H9 (cell line): Measurements from ENCODE around the gene RGP1. TPM values are rescaled to one million over a fixed set of nuclear protein-coding genes. Genes with fewer than 3 reads are reported as not detected.
A peak's percentile ranks its signal among the peaks of the same experiment; 100 is the strongest.

Source experiments
- DNase-seq: peaks from one replicate; pipeline ENCODE4 v3.0.0-alpha.2; 2017
- H2AFZ ChIP-seq: one replicate; pipeline ENCODE4 v1.6.1; 2013; ENCODE audit warnings: mild to moderate bottlenecking, low read length, control low read depth, moderate library complexity
- H2AK5ac ChIP-seq: 2 replicates; pipeline ENCODE4 v1.6.1; 2013; ENCODE audit warnings: low read length, control low read depth, mixed read lengths; ENCODE audit not compliant: insufficient read length
- H2BK120ac ChIP-seq: one replicate; pipeline ENCODE4 v1.6.1; 2013; ENCODE audit warnings: low read depth, mild to moderate bottlenecking, low read length, control low read depth, inconsistent platforms; ENCODE audit not compliant: poor library complexity, severe bottlenecking
- H2BK12ac ChIP-seq: 2 replicates; pipeline ENCODE4 v1.6.1; 2013; ENCODE audit warnings: low read length, control low read depth, mixed read lengths, low read depth; ENCODE audit not compliant: insufficient read length
- H2BK15ac ChIP-seq: 2 replicates; pipeline ENCODE4 v1.6.1; 2013; ENCODE audit warnings: low read depth, low read length, control low read depth
- H2BK20ac ChIP-seq: one replicate; pipeline ENCODE4 v1.6.1; 2013; ENCODE audit warnings: low read depth, mild to moderate bottlenecking, low read length, control low read depth, inconsistent platforms; ENCODE audit not compliant: poor library complexity, severe bottlenecking
- H2BK5ac ChIP-seq: 2 replicates; pipeline ENCODE4 v1.6.1; 2013; ENCODE audit warnings: low read length, control low read depth, mixed read lengths; ENCODE audit not compliant: insufficient read length
- H3K14ac ChIP-seq: 2 replicates; pipeline ENCODE4 v1.6.1; 2013; ENCODE audit warnings: low read length, control low read depth; ENCODE audit not compliant: insufficient read depth
- H3K18ac ChIP-seq: 2 replicates; pipeline ENCODE4 v1.6.1; 2013; ENCODE audit warnings: low read depth, mild to moderate bottlenecking, mixed read lengths, low read length, control low read depth; ENCODE audit not compliant: insufficient read length
- H3K23ac ChIP-seq: 2 replicates; pipeline ENCODE4 v1.6.1; 2013; ENCODE audit warnings: low read length, control low read depth, mixed read lengths, low read depth; ENCODE audit not compliant: insufficient read length
- H3K23me2 ChIP-seq: 2 replicates; pipeline ENCODE4 v1.6.1; 2013; ENCODE audit warnings: low read depth, mild to moderate bottlenecking, mixed read lengths, low read length, control low read depth; ENCODE audit not compliant: insufficient read length, poor library complexity, severe bottlenecking
- H3K27ac ChIP-seq: 2 replicates; pipeline ENCODE4 v1.5.1; 2013; ENCODE audit warnings: low read length, control low read depth, mixed read lengths, low read depth; ENCODE audit not compliant: insufficient read length
- H3K27me3 ChIP-seq: 2 replicates; pipeline ENCODE4 v1.6.1; 2013; ENCODE audit warnings: low read length, control low read depth, inconsistent platforms; ENCODE audit not compliant: insufficient read depth
- H3K4ac ChIP-seq: 2 replicates; pipeline ENCODE4 v1.6.1; 2013; ENCODE audit warnings: low read depth, mild to moderate bottlenecking, control low read depth, inconsistent platforms, low read length, moderate library complexity
- H3K4me1 ChIP-seq: 2 replicates; pipeline ENCODE4 v1.6.1; 2013; ENCODE audit warnings: low read length, control low read depth, inconsistent platforms; ENCODE audit not compliant: insufficient read depth
- H3K4me2 ChIP-seq: 2 replicates; pipeline ENCODE4 v1.6.1; 2013; ENCODE audit warnings: low read length, control low read depth, mixed read lengths; ENCODE audit not compliant: insufficient read length, insufficient read depth
- H3K56ac ChIP-seq: 2 replicates; pipeline ENCODE4 v1.6.1; 2013; ENCODE audit warnings: low read depth, mild to moderate bottlenecking, mixed read lengths, low read length, control low read depth; ENCODE audit not compliant: insufficient read length
- H3K79me1 ChIP-seq: 2 replicates; pipeline ENCODE4 v1.6.1; 2013; ENCODE audit warnings: low read depth, mild to moderate bottlenecking, moderate library complexity, low read length, control low read depth, inconsistent platforms; ENCODE audit not compliant: insufficient read depth, poor library complexity, severe bottlenecking
- H3K79me2 ChIP-seq: 2 replicates; pipeline ENCODE4 v1.6.1; 2013; ENCODE audit warnings: low read length, control low read depth, inconsistent platforms; ENCODE audit not compliant: insufficient read depth
- H3K9ac ChIP-seq: 2 replicates; pipeline ENCODE4 v1.6.1; 2013; ENCODE audit warnings: low read length, control low read depth, mixed read lengths; ENCODE audit not compliant: insufficient read length; ENCODE audit errors: extremely low read depth
- H3K9me3 ChIP-seq: one replicate; pipeline ENCODE4 v1.6.1; 2013; ENCODE audit warnings: low read depth, low read length, inconsistent platforms; ENCODE audit not compliant: control insufficient read depth
- H3T11ph ChIP-seq: one replicate; pipeline ENCODE4 v1.6.1; 2013; ENCODE audit warnings: mild to moderate bottlenecking, low read length, control low read depth, inconsistent platforms
- H4K20me1 ChIP-seq: one replicate; pipeline ENCODE4 v1.6.1; 2013; ENCODE audit not compliant: control insufficient read depth, insufficient read length, insufficient read depth
- H4K5ac ChIP-seq: 2 replicates; pipeline ENCODE4 v1.6.1; 2013; ENCODE audit warnings: low read depth, mild to moderate bottlenecking, mixed read lengths, low read length, control low read depth; ENCODE audit not compliant: insufficient read length
- H4K8ac ChIP-seq: replicated peaks from 2 replicates; pipeline ENCODE4 v1.6.1; 2013; ENCODE audit warnings: low read length, control low read depth, mixed read lengths, low read depth; ENCODE audit not compliant: insufficient read length
- H4K91ac ChIP-seq: 2 replicates; pipeline ENCODE4 v1.6.1; 2013; ENCODE audit warnings: low read depth, mild to moderate bottlenecking, moderate library complexity, mixed read lengths, low read length, control low read depth; ENCODE audit not compliant: insufficient read length
- H3K27ac Mint-ChIP-seq, 3 experiments: 2 replicates in 2 of 3; 3 replicates in 1 of 3; pipeline ENCODE4 v1.8.0; 2020 to 2021; ENCODE audit warnings: mixed read lengths in 3 of 3, mild to moderate bottlenecking in 1 of 3, moderate library complexity in 1 of 3
- H3K27me3 Mint-ChIP-seq: 2 replicates; pipeline ENCODE4 v1.8.0; 2021; ENCODE audit warnings: low read depth, mild to moderate bottlenecking, moderate library complexity, mixed read lengths
- H3K36me3 Mint-ChIP-seq, 3 experiments: 2 replicates in 2 of 3; 3 replicates in 1 of 3; pipeline ENCODE4 v1.8.0; 2020 to 2021; ENCODE audit warnings: low read depth in 3 of 3, mixed read lengths in 3 of 3; ENCODE audit not compliant: insufficient read depth in 1 of 3
- H3K4me1 Mint-ChIP-seq, 2 experiments: 2 replicates each; pipeline ENCODE4 v1.8.0; 2020; ENCODE audit warnings: mixed read lengths in 2 of 2
- H3K4me3 Mint-ChIP-seq, 2 experiments: 2 replicates in 1 of 2; 3 replicates in 1 of 2; pipeline ENCODE4 v1.8.0; 2020 to 2021; ENCODE audit warnings: mild to moderate bottlenecking in 2 of 2, mixed read lengths in 2 of 2, moderate library complexity in 1 of 2
- H3K9me3 Mint-ChIP-seq, 2 experiments: 2 replicates in 1 of 2; 3 replicates in 1 of 2; pipeline ENCODE4 v1.8.0; 2020; ENCODE audit warnings: mild to moderate bottlenecking in 2 of 2, mixed read lengths in 2 of 2, moderate library complexity in 1 of 2
- WGBS: extraction: QIAGEN DNeasy Blood & Tissue Kit; methylation state at CpG from one replicate; pipeline ENCODE4 v1.1.7; 2013; ENCODE audit warnings: missing lambda C conversion rate, low lambda C conversion rate, mixed read lengths; ENCODE audit not compliant: insufficient read length; ENCODE audit errors: extremely low coverage; 5-methylcytosine and 5-hydroxymethylcytosine counted together
- total RNA-seq: library from RNA; stranded (reverse); gene quantifications from 2 replicates; pipeline ENCODE4 v1.2.1, GENCODE V29; 2021
- TF ChIP-seq, protein P1 (sequence below): fragments of 200-600 bp; sonication (generic); conservative IDR thresholded peaks from 3 replicates; pipeline ENCODE4 v1.8.0; 2021; ENCODE audit warnings: antibody characterized with exemption, mild to moderate bottlenecking

Gene RGP1
- total RNA-seq, 1 experiment from 2014 or later: 25.7 TPM

DNA sequence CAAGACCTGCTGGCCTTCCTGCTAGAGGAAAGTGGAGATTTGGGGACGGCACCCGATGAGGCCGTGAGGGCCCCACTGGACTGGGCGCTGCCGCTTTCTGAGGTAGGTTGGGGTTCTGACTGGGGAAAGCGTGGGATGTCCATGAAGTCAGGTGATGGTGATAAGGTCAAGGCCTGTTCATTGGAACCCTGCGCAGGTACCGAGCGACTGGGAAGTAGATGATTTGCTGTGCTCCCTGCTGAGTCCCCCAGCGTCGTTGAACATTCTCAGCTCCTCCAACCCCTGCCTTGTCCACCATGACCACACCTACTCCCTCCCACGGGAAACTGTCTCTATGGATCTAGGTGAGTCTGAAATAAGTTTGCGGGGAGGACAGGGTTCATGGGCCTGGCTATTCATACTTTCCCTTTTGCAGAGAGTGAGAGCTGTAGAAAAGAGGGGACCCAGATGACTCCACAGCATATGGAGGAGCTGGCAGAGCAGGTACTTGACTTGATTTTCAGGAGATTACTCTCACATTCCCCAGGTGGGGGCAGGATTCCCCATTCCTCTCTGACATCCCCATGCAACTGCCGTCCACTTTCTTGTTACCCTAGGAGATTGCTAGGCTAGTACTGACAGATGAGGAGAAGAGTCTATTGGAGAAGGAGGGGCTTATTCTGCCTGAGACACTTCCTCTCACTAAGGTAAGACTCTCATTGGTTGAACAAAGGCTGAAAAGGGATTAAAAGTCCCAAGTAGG lies 16.1 kb upstream of the RGP1 start:
- Histone ChIP-seq H4K8ac (no peak overlapping the region), H3K27ac (peak overlapping the region; percentile 3), H3K9ac (peak overlapping the region; percentile 45), H3T11ph (no peak overlapping the region), H4K91ac (no peak overlapping the region), H3K79me2 (peaks cover 6% of the 10 kb centered on the region; the same call in 1 of the 2 replicates), H2AK5ac (no peak overlapping the region), H2BK5ac (no peak overlapping the region), H2BK120ac (no peak overlapping the region), H3K4ac (no peak overlapping the region), H4K5ac (no peak overlapping the region), H2AFZ (no peak overlapping the region), H3K4me2 (peak overlapping the region; percentile 90), H3K79me1 (no peaks in the 10 kb centered on the region), H4K20me1 (no peaks in the 10 kb centered on the region), H2BK20ac (no peak overlapping the region), H3K14ac (peak overlapping the region; percentile 41; the same call in 1 of the 2 replicates), H3K23ac (no peak overlapping the region), H3K18ac (peak overlapping the region; percentile 0), H3K9me3 (no peaks in the 10 kb centered on the region), H3K23me2 (peaks cover 7% of the 10 kb centered on the region), H2BK15ac (no peak overlapping the region), H2BK12ac (no peak overlapping the region), H3K4me1 (peaks cover 16% of the 10 kb centered on the region; the same call in 1 of the 2 replicates), H3K56ac (no peak overlapping the region), H3K27me3 (no peaks in the 10 kb centered on the region)
- DNase-seq: peak; percentile 78
- Mint-ChIP-seq H3K4me1 (peaks cover 15 to 16% of the 10 kb centered on the region in 2 experiments), H3K27ac (peak overlapping the region; percentile 90 to 97 (median 95)), H3K4me3 (no peak overlapping the region; a peak in 4 of 5 replicates), H3K36me3 (peaks cover 14 to 36% (median 33%) of the 10 kb centered on the region in 3 experiments; a peak in 6 of 7 replicates), H3K9me3 (no peaks in the 10 kb centered on the region), H3K27me3 (no peaks in the 10 kb centered on the region)
- WGBS: no CpG with 5 or more reads among the region's 14 CpGs
- TF ChIP-seq, protein P1, sequence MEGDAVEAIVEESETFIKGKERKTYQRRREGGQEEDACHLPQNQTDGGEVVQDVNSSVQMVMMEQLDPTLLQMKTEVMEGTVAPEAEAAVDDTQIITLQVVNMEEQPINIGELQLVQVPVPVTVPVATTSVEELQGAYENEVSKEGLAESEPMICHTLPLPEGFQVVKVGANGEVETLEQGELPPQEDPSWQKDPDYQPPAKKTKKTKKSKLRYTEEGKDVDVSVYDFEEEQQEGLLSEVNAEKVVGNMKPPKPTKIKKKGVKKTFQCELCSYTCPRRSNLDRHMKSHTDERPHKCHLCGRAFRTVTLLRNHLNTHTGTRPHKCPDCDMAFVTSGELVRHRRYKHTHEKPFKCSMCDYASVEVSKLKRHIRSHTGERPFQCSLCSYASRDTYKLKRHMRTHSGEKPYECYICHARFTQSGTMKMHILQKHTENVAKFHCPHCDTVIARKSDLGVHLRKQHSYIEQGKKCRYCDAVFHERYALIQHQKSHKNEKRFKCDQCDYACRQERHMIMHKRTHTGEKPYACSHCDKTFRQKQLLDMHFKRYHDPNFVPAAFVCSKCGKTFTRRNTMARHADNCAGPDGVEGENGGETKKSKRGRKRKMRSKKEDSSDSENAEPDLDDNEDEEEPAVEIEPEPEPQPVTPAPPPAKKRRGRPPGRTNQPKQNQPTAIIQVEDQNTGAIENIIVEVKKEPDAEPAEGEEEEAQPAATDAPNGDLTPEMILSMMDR: peak; percentile 38; the same call in 1 of the 3 replicates
